Naive thymus-derived CD4-positive, alpha-beta T cell (primary cell): Measurements from ENCODE around the gene RPL32. TPM values are rescaled to one million over a fixed set of nuclear protein-coding genes. Genes with fewer than 3 reads are reported as not detected.

Source experiments
- ATAC-seq: fragments of 150-1000 bp; cut with Tn5 transposase; 2 replicates; pipeline ENCODE4 v1.10.0; 2021; ENCODE audit warnings: mild to moderate bottlenecking, moderate library complexity
- CTCF ChIA-PET: fragments of 350-600 bp; sonication (Branson Sonifier 250); formaldehyde crosslinking; loops from one replicate; lab custom pipeline; 2021; ENCODE audit warnings: antibody characterized with exemption; lab: Charles Lee
- POLR2A ChIA-PET: fragments of 350-600 bp; sonication (Branson Sonifier 250); formaldehyde crosslinking; loops from one replicate; lab custom pipeline; 2021; ENCODE audit warnings: antibody characterized with exemption, inconsistent platforms; lab: Charles Lee
- DNase-seq, 9 donors: peaks; one replicate each; pipeline versions ENCODE4 v3.0.0 to v3.0.0-alpha.2; 2020 to 2022; ENCODE audit warnings: mixed read lengths in 1 of 9
- H3K27ac ChIP-seq: one replicate; pipeline ENCODE4 v1.7.0; 2013; ENCODE audit warnings: mild to moderate bottlenecking, low read depth, low read length, moderate library complexity
- H3K27me3 ChIP-seq, 2 donors: one replicate each; pipeline ENCODE4 v1.7.0; 2013; ENCODE audit warnings: low read length in 2 of 2, mild to moderate bottlenecking in 2 of 2, moderate library complexity in 2 of 2; ENCODE audit not compliant: control insufficient read depth in 2 of 2, insufficient read depth in 2 of 2
- H3K36me3 ChIP-seq, 3 experiments: 1 replicate in 2 of 3; 2 replicates in 1 of 3; pipeline ENCODE4 v1.7.0; 2013; ENCODE audit warnings: low read length in 3 of 3, mild to moderate bottlenecking in 3 of 3, moderate library complexity in 1 of 3; ENCODE audit not compliant: insufficient read depth in 3 of 3, control insufficient read depth in 2 of 3
- H3K4me1 ChIP-seq, 2 donors: one replicate each; pipeline ENCODE4 v1.7.0; 2013; ENCODE audit warnings: low read length in 2 of 2, mild to moderate bottlenecking in 2 of 2, moderate library complexity in 1 of 2; ENCODE audit not compliant: control insufficient read depth in 2 of 2, insufficient read depth in 2 of 2
- H3K4me3 ChIP-seq: 2 replicates; pipeline ENCODE4 v1.7.0; 2013; ENCODE audit warnings: mild to moderate bottlenecking, low read length
- H3K9me3 ChIP-seq, 3 experiments: 1 replicate in 2 of 3; 2 replicates in 1 of 3; pipeline ENCODE4 v1.7.0; 2013; ENCODE audit warnings: low read length in 3 of 3; ENCODE audit not compliant: control insufficient read depth in 2 of 3
- H3K27ac Mint-ChIP-seq, 9 donors: one replicate each; pipeline ENCODE4 v1.8.0; 2020 to 2022; ENCODE audit warnings: mixed read lengths in 9 of 9, mild to moderate bottlenecking in 8 of 9, moderate library complexity in 5 of 9, inconsistent platforms in 2 of 9
- H3K27me3 Mint-ChIP-seq, 5 donors: one replicate each; pipeline ENCODE4 v1.8.0; 2021 to 2022; ENCODE audit warnings: mixed read lengths in 5 of 5, mild to moderate bottlenecking in 1 of 5
- H3K36me3 Mint-ChIP-seq, 5 donors: one replicate each; pipeline ENCODE4 v1.8.0; 2020 to 2022; ENCODE audit warnings: mixed read lengths in 5 of 5, mild to moderate bottlenecking in 3 of 5, inconsistent platforms in 1 of 5
- H3K4me1 Mint-ChIP-seq, 7 donors: one replicate each; pipeline ENCODE4 v1.8.0; 2020 to 2022; ENCODE audit warnings: mixed read lengths in 7 of 7, mild to moderate bottlenecking in 3 of 7, inconsistent platforms in 1 of 7
- H3K4me3 Mint-ChIP-seq, 10 donors: one replicate each; pipeline ENCODE4 v1.8.0; 2020 to 2022; ENCODE audit warnings: mild to moderate bottlenecking in 10 of 10, mixed read lengths in 10 of 10, moderate library complexity in 6 of 10, inconsistent platforms in 2 of 10
- H3K9me3 Mint-ChIP-seq, 11 donors: one replicate each; pipeline ENCODE4 v1.8.0; 2020 to 2022; ENCODE audit warnings: mixed read lengths in 11 of 11, mild to moderate bottlenecking in 4 of 11, inconsistent platforms in 1 of 11, moderate library complexity in 1 of 11
- intact Hi-C, 2 donors: fragments of 100-400 bp; cut with micrococcal nuclease; formaldehyde crosslinking; loops; one replicate each; pipeline ENCODE4 v1.15.1; 2023
- polyA plus RNA-seq, 2 donors: library from polyadenylated mRNA; unstranded; fragments of 300-500 nt; fragmentation: Illumina TruSeq; gene quantifications; one replicate each; pipeline ENCODE4 v1.2.3, GENCODE V29; 2021
- total RNA-seq, 6 experiments: library from RNA in 5 of 6; stranded (reverse) in 5 of 6; gene quantifications; 1 replicate in 5 of 6; 2 replicates in 1 of 6; pipeline ENCODE4 v1.2.3 and lab custom pipeline; 2021 to 2026

The RPL32 gene
- total and polyA plus RNA-seq, 7 experiments from 2014 or later: 1,890 to 4,471 (median 4,246) TPM

DNA sequence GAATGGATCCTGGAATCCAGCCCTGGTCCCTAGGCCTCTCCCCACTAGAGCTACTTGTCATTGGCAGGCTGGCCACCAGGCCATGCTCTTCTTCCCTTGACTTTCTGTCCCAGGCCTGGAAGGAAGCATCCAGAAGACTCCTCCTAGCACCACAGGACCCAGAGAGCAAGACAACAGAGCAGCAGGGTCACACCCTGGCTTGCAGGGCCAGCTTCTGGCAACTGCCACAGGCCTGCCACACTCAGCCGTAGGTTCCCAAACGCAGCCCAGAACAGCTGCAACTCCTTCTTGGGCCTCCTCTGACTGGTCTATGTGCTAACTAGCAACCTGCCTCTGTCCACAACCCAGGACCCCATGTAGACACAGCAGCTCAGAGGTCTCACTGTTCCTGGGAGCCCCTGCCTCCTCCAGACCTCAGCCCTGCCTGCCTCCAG, 36.8 kb upstream of the RPL32 start:
- Mint-ChIP-seq H3K9me3 (peaks cover 0 to 3% (median 0%) of the 10 kb centered on the region in 11 donors), H3K27ac (no peak overlapping the region), H3K27me3 (peaks cover 6 to 23% (median 13%) of the 10 kb centered on the region in 5 donors), H3K36me3 (no peaks in the 10 kb centered on the region), H3K4me3 (no peak overlapping the region), H3K4me1 (no peaks in the 10 kb centered on the region)
- ATAC-seq: no peak
- Histone ChIP-seq H3K36me3 (no peaks in the 10 kb centered on the region), H3K4me3 (no peak overlapping the region), H3K27me3 (no peaks in the 10 kb centered on the region), H3K9me3 (no peaks in the 10 kb centered on the region), H3K27ac (no peak overlapping the region), H3K4me1 (no peaks in the 10 kb centered on the region)
- ChIA-PET CTCF (interaction anchor here (0.5 to 1.2 kb wide), 2 partner anchors 13 to 18 kb away, joined by 3 to 4 read pairs; no protein-coding TSS in a partner anchor), POLR2A (no interaction called here)
- intact Hi-C loops: no loop called here
- no peak for DNase-seq

DNA sequence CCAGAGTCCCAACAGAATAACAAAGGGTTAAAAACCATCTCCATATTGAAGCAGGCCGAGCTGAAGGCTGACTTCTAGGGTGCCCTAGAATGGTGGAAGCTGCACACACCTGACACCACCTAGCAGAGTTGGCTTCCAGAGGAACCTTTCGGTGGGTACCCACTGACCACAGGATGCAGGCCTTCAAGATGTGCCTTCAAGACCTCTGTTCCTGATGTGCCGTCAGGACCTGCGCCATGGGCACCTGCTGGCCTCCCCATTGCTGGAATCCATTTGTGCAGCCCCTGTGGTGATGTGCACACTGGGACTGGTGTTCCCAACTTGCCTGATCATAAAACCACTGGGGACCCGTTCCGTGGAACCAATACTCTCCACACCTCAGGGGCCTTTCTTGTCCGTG, 35.7 kb upstream of the RPL32 start:
- Mint-ChIP-seq H3K9me3 (peaks cover 0 to 3% (median 0%) of the 10 kb centered on the region in 11 donors), H3K4me1 (no peaks in the 10 kb centered on the region), H3K27ac (no peak overlapping the region), H3K4me3 (peak overlapping the region in 2 of 10 donors; percentile 25 to 38), H3K36me3 (no peaks in the 10 kb centered on the region), H3K27me3 (peaks cover 6 to 23% (median 13%) of the 10 kb centered on the region in 5 donors)
- Histone ChIP-seq H3K4me3 (no peak overlapping the region), H3K4me1 (no peaks in the 10 kb centered on the region), H3K27ac (no peak overlapping the region), H3K36me3 (no peaks in the 10 kb centered on the region), H3K27me3 (no peaks in the 10 kb centered on the region), H3K9me3 (no peaks in the 10 kb centered on the region)
- ChIA-PET POLR2A (no interaction called here), CTCF (no interaction called here)
- intact Hi-C loops: no loop called here
- no peak for DNase-seq
- ATAC-seq: no peak

DNA sequence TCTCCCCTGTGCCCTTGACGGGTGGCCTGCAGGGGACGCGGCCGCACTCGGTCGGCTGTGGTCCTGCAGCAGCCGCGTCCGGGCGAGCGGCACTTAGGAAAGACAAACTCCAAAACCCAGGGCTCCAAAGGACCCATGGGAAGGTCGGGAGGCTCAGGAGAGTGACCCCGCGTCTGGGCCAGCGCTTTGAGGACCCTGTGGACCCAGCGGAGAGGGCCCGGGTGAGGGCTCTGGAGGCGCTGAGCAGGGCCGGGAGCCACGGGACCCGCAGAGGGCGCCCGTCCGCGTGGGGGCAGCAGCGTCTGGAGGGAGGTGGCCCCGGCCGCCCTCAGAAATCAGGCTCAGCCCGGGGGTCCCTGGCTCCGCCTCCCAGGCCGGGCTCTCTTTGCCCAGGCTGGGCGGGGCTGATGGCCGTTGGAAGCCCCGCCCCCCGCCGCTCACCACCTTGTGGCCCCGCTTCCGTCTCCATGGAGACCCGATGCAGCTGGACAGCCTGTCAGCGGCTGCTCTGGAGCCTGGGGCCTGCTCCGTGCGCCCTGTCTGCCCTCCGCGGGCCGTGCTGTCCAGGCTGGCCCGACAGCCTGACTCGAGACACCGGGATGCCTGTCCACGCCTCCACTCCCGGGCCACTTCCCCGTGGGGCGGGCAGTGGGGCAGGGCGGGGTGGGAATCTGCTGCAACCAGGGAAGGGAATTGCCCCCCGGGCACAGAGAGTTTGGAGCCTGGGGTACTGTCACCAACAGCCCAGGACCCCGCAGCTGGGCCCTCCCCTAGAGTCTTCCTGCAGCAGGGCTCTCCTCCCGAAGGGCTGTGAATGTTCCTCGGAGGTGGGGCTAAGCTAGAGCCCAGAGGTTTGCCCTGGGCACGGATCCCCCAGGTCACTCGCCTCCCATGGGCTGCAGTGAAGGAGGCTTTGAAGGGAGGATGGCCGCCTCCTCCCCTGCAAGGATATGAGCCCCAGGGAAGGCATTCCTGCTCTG, 34.8 kb upstream of the RPL32 start:
- no peak overlapping the region for H3K4me3 ChIP-seq
- ChIA-PET POLR2A (no interaction called here), CTCF (no interaction called here)
- H3K27me3 ChIP-seq: no peaks in the 10 kb centered on the region
- Mint-ChIP-seq H3K9me3 (peaks cover 0 to 3% (median 0%) of the 10 kb centered on the region in 11 donors), H3K36me3 (no peaks in the 10 kb centered on the region), H3K4me1 (no peaks in the 10 kb centered on the region), H3K27ac (no peak overlapping the region), H3K27me3 (peaks cover 6 to 26% (median 13%) of the 10 kb centered on the region in 5 donors), H3K4me3 (peak overlapping the region in 3 of 10 donors; percentile 1 to 48 (median 47))
- ATAC-seq (peak; percentile 67), DNase-seq (peak in 1 of 9 donors; percentile 13)
- intact Hi-C loops: no loop called here
- H3K9me3 ChIP-seq: no peaks in the 10 kb centered on the region
- no peak overlapping the region for H3K27ac ChIP-seq
- H3K36me3 ChIP-seq: no peaks in the 10 kb centered on the region
- no peaks in the 10 kb centered on the region for H3K4me1 ChIP-seq

- Histone ChIP-seq H3K9me3 (no peaks in the 10 kb centered on the region), H3K36me3 (no peaks in the 10 kb centered on the region), H3K27me3 (peaks cover 0 to 5% of the 10 kb centered on the region in 2 donors), H3K27ac (no peak overlapping the region), H3K4me1 (no peaks in the 10 kb centered on the region), H3K4me3 (no peak overlapping the region)
- peaks cover 15 to 40% (median 29%) of the 10 kb centered on the region in 5 donors for H3K27me3 Mint-ChIP-seq
- intact Hi-C loops: no loop called here
- no peak overlapping the region for H3K4me3 Mint-ChIP-seq
- peaks cover 0 to 14% (median 10%) of the 10 kb centered on the region in 7 donors for H3K4me1 Mint-ChIP-seq
- no peak for DNase-seq
- H3K27ac Mint-ChIP-seq: no peak overlapping the region
- H3K9me3 Mint-ChIP-seq: peaks cover 0 to 3% (median 0%) of the 10 kb centered on the region in 11 donors
- no peaks in the 10 kb centered on the region for H3K36me3 Mint-ChIP-seq
- no peak for ATAC-seq
- ChIA-PET POLR2A (no interaction called here), CTCF (interaction anchor here (1.0 kb wide), 1 partner anchor 25 kb away, joined by 3 read pairs; no protein-coding TSS in a partner anchor)
These were observed 30.1 kb upstream of the RPL32 start for GRCh38 chr3:12871404-12871983.

- Mint-ChIP-seq H3K4me3 (peak overlapping the region in 5 of 10 donors; percentile 5 to 62 (median 39)), H3K9me3 (peaks cover 0 to 3% (median 0%) of the 10 kb centered on the region in 11 donors), H3K27me3 (peaks cover 15 to 40% (median 29%) of the 10 kb centered on the region in 5 donors), H3K27ac (no peak overlapping the region), H3K4me1 (peaks cover 0 to 14% (median 10%) of the 10 kb centered on the region in 7 donors), H3K36me3 (no peaks in the 10 kb centered on the region)
- CTCF ChIA-PET: interaction anchor here (1.0 kb wide), 1 partner anchor 25 kb away, joined by 3 read pairs; no protein-coding TSS in a partner anchor
- H3K4me3 ChIP-seq: no peak overlapping the region
- DNase-seq (no peak), ATAC-seq (peak; percentile 33)
- peaks cover 0 to 5% of the 10 kb centered on the region in 2 donors for H3K27me3 ChIP-seq
- no peaks in the 10 kb centered on the region for H3K36me3 ChIP-seq
- POLR2A ChIA-PET: no interaction called here
- no peak overlapping the region for H3K27ac ChIP-seq
- intact Hi-C loops: no loop called here
- no peaks in the 10 kb centered on the region for H3K9me3 ChIP-seq
- no peaks in the 10 kb centered on the region for H3K4me1 ChIP-seq
These were observed 29.6 kb upstream of the RPL32 start for GRCh38 chr3:12870942-12871341.

GRCh38 chr3:12869035-12869621, 27.8 kb upstream of the RPL32 start:
- peak overlapping the region in 5 of 10 donors; percentile 6 to 87 (median 62) for H3K4me3 Mint-ChIP-seq
- CTCF ChIA-PET: interaction anchor here (0.8 kb wide), 1 partner anchor 23 kb away, joined by 3 read pairs; no protein-coding TSS in a partner anchor
- ATAC-seq: peak; percentile 45

More at GRCh38 chr3:12869035-12869621, 27.8 kb upstream of the RPL32 start:
- Histone ChIP-seq H3K4me3 (no peak overlapping the region), H3K4me1 (no peaks in the 10 kb centered on the region), H3K9me3 (peaks cover 0 to 9% (median 0%) of the 10 kb centered on the region in 3 experiments), H3K27me3 (peaks cover 0 to 5% of the 10 kb centered on the region in 2 donors), H3K27ac (no peak overlapping the region), H3K36me3 (no peaks in the 10 kb centered on the region)
- H3K27me3 Mint-ChIP-seq: peaks cover 9 to 35% (median 15%) of the 10 kb centered on the region in 5 donors
- no peak overlapping the region for H3K27ac Mint-ChIP-seq
- peak in 1 of 9 donors; percentile 58 for DNase-seq
- peaks cover 0 to 5% (median 0%) of the 10 kb centered on the region in 5 donors for H3K36me3 Mint-ChIP-seq
- H3K9me3 Mint-ChIP-seq: peaks cover 0 to 18% (median 5%) of the 10 kb centered on the region in 11 donors
- H3K4me1 Mint-ChIP-seq: peaks cover 0 to 14% (median 10%) of the 10 kb centered on the region in 7 donors
- intact Hi-C loops: no loop called here
- POLR2A ChIA-PET: no interaction called here
